Body of pancreas (tissue), 4 donors: ENCODE measurements around the gene NECTIN4.

Experiments
- CTCF ChIP-seq, 7 experiments: fragments of 450-650 bp in 4 of 7; fragments of 200-600 bp in 3 of 7; sonication (generic) in 3 of 7; IDR thresholded peaks; one replicate each; pipeline ENCODE4 v1.5.1; 2016 to 2019; ENCODE audit warnings: antibody characterized with exemption in 7 of 7
- POLR2A ChIP-seq, 3 donors: fragments of 450-650 bp; IDR thresholded peaks; one replicate each; pipeline ENCODE4 v1.6.1; 2016; ENCODE audit warnings: antibody characterized with exemption in 3 of 3, mild to moderate bottlenecking in 2 of 3

- TF ChIP-seq CTCF (IDR thresholded peaks at IDR 0.05): no peak
- TF ChIP-seq POLR2A (IDR thresholded peaks at IDR 0.05): no peak
Observed at GRCh38 chr1:161021970-161022353, 67.4 kb downstream of the NECTIN4 start.
